WTC11 (cell line): ENCODE results near the gene RELCH. TPM values are rescaled to one million over a fixed set of nuclear protein-coding genes. Genes with fewer than 3 reads are reported as not detected.

ENCODE experiments used
- ATAC-seq: fragments of 200-7000 bp; cut with Tn5 transposase; 2 replicates; pipeline ENCODE4 v1.10.0; 2021; ENCODE audit warnings: mild to moderate bottlenecking, moderate library complexity
- CTCF ChIA-PET: fragments of 300-600 bp; sonication (Branson Sonifier 250); formaldehyde crosslinking; loops from one replicate; lab custom pipeline; 2021; ENCODE audit warnings: antibody characterized with exemption; lab: Charles Lee
- POLR2A ChIA-PET: fragments of 350-600 bp; sonication (Branson Sonifier 250); formaldehyde crosslinking; loops from one replicate; lab custom pipeline; 2021; ENCODE audit warnings: antibody characterized with exemption; lab: Charles Lee
- DNase-seq: peaks from one replicate; pipeline ENCODE4 v3.0.0; 2021; ENCODE audit warnings: low spot score
- H3K27ac Mint-ChIP-seq: 2 replicates; pipeline ENCODE4 v1.8.0; 2021; ENCODE audit warnings: mixed read lengths
- H3K27me3 Mint-ChIP-seq: 2 replicates; pipeline ENCODE4 v1.8.0; 2021; ENCODE audit warnings: low read depth, mild to moderate bottlenecking, moderate library complexity, mixed read lengths
- H3K36me3 Mint-ChIP-seq: 2 replicates; pipeline ENCODE4 v1.8.0; 2021; ENCODE audit warnings: mixed read lengths
- H3K4me1 Mint-ChIP-seq: 2 replicates; pipeline ENCODE4 v1.8.0; 2022; ENCODE audit warnings: mixed read lengths
- H3K4me3 Mint-ChIP-seq: 2 replicates; pipeline ENCODE4 v1.8.0; 2021; ENCODE audit warnings: mild to moderate bottlenecking, moderate library complexity, mixed read lengths
- H3K9me3 Mint-ChIP-seq: 2 replicates; pipeline ENCODE4 v1.8.0; 2021; ENCODE audit warnings: mixed read lengths
- ARID4B ChIP-seq: sonication (generic); formaldehyde crosslinking; IDR thresholded peaks from 2 replicates; pipeline ENCODE4 v1.8.0; 2023; ENCODE audit warnings: missing genetic modification reagents, mild to moderate bottlenecking, borderline replicate concordance
- ATF6 ChIP-seq: sonication (generic); formaldehyde crosslinking; IDR thresholded peaks from 2 replicates; pipeline ENCODE4 v1.8.1; 2023; ENCODE audit warnings: mild to moderate bottlenecking, missing genetic modification reagents
- CBFB ChIP-seq: sonication (generic); formaldehyde crosslinking; IDR thresholded peaks from 2 replicates; pipeline ENCODE4 v1.8.1; 2022; ENCODE audit warnings: mild to moderate bottlenecking, low read depth, missing genetic modification reagents
- E2F5 ChIP-seq: sonication (generic); formaldehyde crosslinking; IDR thresholded peaks from 2 replicates; pipeline ENCODE4 v1.8.1; 2022; ENCODE audit warnings: mild to moderate bottlenecking, moderate library complexity, missing genetic modification reagents
- GABPB1 ChIP-seq: sonication (generic); formaldehyde crosslinking; IDR thresholded peaks from 2 replicates; pipeline ENCODE4 v1.8.1; 2023; ENCODE audit warnings: mild to moderate bottlenecking, missing genetic modification reagents
- GTF2I ChIP-seq: fragments of 250-450 bp; sonication (Bioruptor Pico); conservative IDR thresholded peaks from 2 replicates; pipeline ENCODE4 v1.4.0; 2021; ENCODE audit warnings: mild to moderate bottlenecking
- HMGA2 ChIP-seq: fragments of 250-450 bp; sonication (Bioruptor Pico); IDR thresholded peaks from 2 replicates; pipeline ENCODE4 v1.4.0; 2021; ENCODE audit warnings: mild to moderate bottlenecking, moderate library complexity
- NFATC4 ChIP-seq: fragments of 250-450 bp; sonication (Bioruptor Pico); IDR thresholded peaks from 2 replicates; pipeline ENCODE4 v1.9.0; 2021; ENCODE audit warnings: mild to moderate bottlenecking
- NFYB ChIP-seq: sonication (generic); formaldehyde crosslinking; conservative IDR thresholded peaks from 2 replicates; pipeline ENCODE4 v1.8.0; 2022; ENCODE audit warnings: low read depth, missing genetic modification reagents
- NR1H2 ChIP-seq: sonication (generic); formaldehyde crosslinking; IDR thresholded peaks from 2 replicates; pipeline ENCODE4 v1.9.0; 2021; ENCODE audit warnings: mild to moderate bottlenecking, moderate library complexity, missing genetic modification reagents
- PREB ChIP-seq: sonication (generic); formaldehyde crosslinking; IDR thresholded peaks from 2 replicates; pipeline ENCODE4 v1.8.1; 2022; ENCODE audit warnings: mild to moderate bottlenecking, missing genetic modification reagents, moderate library complexity, borderline replicate concordance
- RELA ChIP-seq: sonication (generic); formaldehyde crosslinking; IDR thresholded peaks from 2 replicates; pipeline ENCODE4 v1.8.1; 2022; ENCODE audit warnings: missing genetic modification reagents, mild to moderate bottlenecking, borderline replicate concordance
- TEAD1 ChIP-seq: sonication (generic); formaldehyde crosslinking; IDR thresholded peaks from 2 replicates; pipeline ENCODE4 v1.8.0; 2022; ENCODE audit warnings: mild to moderate bottlenecking, missing genetic modification reagents
- ZNF138 ChIP-seq: sonication (generic); formaldehyde crosslinking; conservative IDR thresholded peaks from 2 replicates; pipeline ENCODE4 v1.8.1; 2022; ENCODE audit warnings: mild to moderate bottlenecking, moderate library complexity, missing genetic modification reagents
- ZNF317 ChIP-seq: sonication (generic); formaldehyde crosslinking; IDR thresholded peaks from 2 replicates; pipeline ENCODE4 v1.8.1; 2023; ENCODE audit warnings: low read depth, mild to moderate bottlenecking, moderate library complexity, missing genetic modification reagents, borderline replicate concordance
- ZNF416 ChIP-seq: fragments of 250-450 bp; sonication (Bioruptor Pico); IDR thresholded peaks from 2 replicates; pipeline ENCODE4 v1.9.0; 2021; ENCODE audit warnings: mild to moderate bottlenecking, inconsistent platforms
- ZNF671 ChIP-seq: fragments of 250-450 bp; sonication (Bioruptor Pico); IDR thresholded peaks from 2 replicates; pipeline ENCODE4 v1.8.0; 2021; ENCODE audit warnings: mild to moderate bottlenecking
- total RNA-seq: library from RNA; stranded (reverse); gene quantifications from 3 replicates; pipeline ENCODE4 v1.2.3, GENCODE V29; 2021
- TF ChIP-seq, protein P1 (sequence below): sonication (generic); formaldehyde crosslinking; IDR thresholded peaks from 2 replicates; pipeline ENCODE4 v1.8.1; 2023; ENCODE audit warnings: mild to moderate bottlenecking, missing genetic modification reagents, borderline replicate concordance
- TF ChIP-seq, protein P2 (sequence below): fragments of 250-450 bp; sonication (Bioruptor Pico); IDR thresholded peaks from 2 replicates; pipeline ENCODE4 v1.9.0; 2021; ENCODE audit warnings: mild to moderate bottlenecking

Gene RELCH
- total RNA-seq, 1 experiment from 2014 or later = 30.2 TPM

DNA sequence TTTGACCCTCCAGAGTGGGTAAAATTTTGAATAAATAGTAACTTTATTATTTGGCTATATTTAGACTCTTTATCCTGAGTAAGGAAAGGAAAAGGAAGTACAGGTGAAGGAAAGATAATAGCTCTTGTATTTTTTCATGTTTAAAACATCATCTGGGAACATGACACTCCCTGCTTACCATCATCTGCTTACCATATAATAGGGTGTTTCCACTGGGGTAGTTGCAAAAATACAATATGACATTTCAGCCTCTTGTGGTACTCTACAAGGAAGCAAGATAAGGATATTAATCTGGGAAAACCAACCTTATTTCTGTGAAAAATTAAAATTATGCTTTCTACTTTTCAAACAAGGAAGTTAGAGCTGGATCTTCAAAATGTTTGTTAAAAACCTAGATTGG lies 9.9 kb downstream of the RELCH start:
- peaks cover 5% of the 10 kb centered on the region; the same call in 1 of the 2 replicates for H3K4me1 Mint-ChIP-seq
- peaks cover 5% of the 10 kb centered on the region for H3K9me3 Mint-ChIP-seq
- no peak for TF ChIP-seq NFYB (CRISPR knock-in tag)
- no peak for TF ChIP-seq E2F5 (CRISPR knock-in tag)
- TF ChIP-seq CBFB (CRISPR knock-in tag) = no peak
- no peak for TF ChIP-seq NFATC4 (CRISPR knock-in tag)
- TF ChIP-seq ZNF671 (CRISPR knock-in tag) = no peak
- H3K27ac Mint-ChIP-seq = no peak overlapping the region
- no peak overlapping the region for H3K4me3 Mint-ChIP-seq
- H3K27me3 Mint-ChIP-seq = no peaks in the 10 kb centered on the region
- CTCF ChIA-PET = interaction anchor here (1.2 to 2.0 kb wide), 2 partner anchors 10 to 229 kb away, joined by 3 to 5 read pairs; partner anchors contain the start of genes PIGN and RELCH
- POLR2A ChIA-PET = no interaction called here
- no peak for ATAC-seq
- peaks cover 8% of the 10 kb centered on the region; the same call in 1 of the 2 replicates for H3K36me3 Mint-ChIP-seq
- no peak for DNase-seq

DNA sequence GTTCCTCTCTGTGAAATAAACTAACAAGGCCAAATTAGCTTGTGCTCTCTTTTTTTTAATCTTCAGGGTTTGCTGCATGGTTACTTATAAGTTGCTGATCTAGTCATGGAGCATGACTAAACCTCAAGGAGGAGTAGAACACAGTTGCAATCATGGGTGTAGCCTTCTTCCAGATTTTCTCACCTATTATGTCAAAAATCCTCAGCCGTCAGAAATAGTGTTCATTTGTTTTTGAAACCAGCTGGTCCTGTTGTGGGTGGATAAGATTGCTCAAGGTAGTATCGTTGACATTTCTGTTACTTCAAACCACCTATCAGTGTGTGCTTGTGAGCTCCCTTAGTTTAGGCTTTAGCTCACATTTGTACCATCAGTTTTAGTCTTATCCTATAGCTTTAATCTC lies 11.2 kb downstream of the RELCH start:
- TF ChIP-seq RELA (CRISPR knock-in tag) = no peak
- no peak for TF ChIP-seq GTF2I (CRISPR knock-in tag)
- TF ChIP-seq ARID4B (CRISPR knock-in tag) = no peak
- no peak for TF ChIP-seq HMGA2 (CRISPR knock-in tag)
- TF ChIP-seq GABPB1 (CRISPR knock-in tag) = no peak
- H3K36me3 Mint-ChIP-seq = no peaks in the 10 kb centered on the region
- no peaks in the 10 kb centered on the region for H3K9me3 Mint-ChIP-seq
- ChIA-PET CTCF (interaction anchor here (2.0 kb wide), 1 partner anchor 11 kb away, joined by 5 read pairs; the partner anchor contains the start of genes PIGN and RELCH), POLR2A (interaction anchor here (1.7 kb wide), 1 partner anchor 11 kb away, joined by 4 read pairs; the partner anchor contains the start of genes PIGN and RELCH)
- H3K4me3 Mint-ChIP-seq = no peak overlapping the region
- DNase-seq (no peak), ATAC-seq (no peak)
- no peak overlapping the region for H3K27ac Mint-ChIP-seq
- H3K27me3 Mint-ChIP-seq = no peaks in the 10 kb centered on the region
- 0 out of 2 replicates have a peak, but pooled peaks cover under 1% of the 10 kb centered on the region for H3K4me1 Mint-ChIP-seq

GRCh38 chr18:62199629-62200028 lies 12.6 kb downstream of the RELCH start:
- H3K27ac Mint-ChIP-seq = 0 out of 2 replicates have a peak overlapping the region, but pooled peaks have one; percentile 53
- CTCF ChIA-PET = interaction anchor here (1.4 kb wide), 1 partner anchor 50 kb away, joined by 5 read pairs; no protein-coding TSS in a partner anchor
- H3K4me1 Mint-ChIP-seq = no peaks in the 10 kb centered on the region
- TF ChIP-seq ZNF138 (CRISPR knock-in tag) = no peak
- TF ChIP-seq, protein P1, sequence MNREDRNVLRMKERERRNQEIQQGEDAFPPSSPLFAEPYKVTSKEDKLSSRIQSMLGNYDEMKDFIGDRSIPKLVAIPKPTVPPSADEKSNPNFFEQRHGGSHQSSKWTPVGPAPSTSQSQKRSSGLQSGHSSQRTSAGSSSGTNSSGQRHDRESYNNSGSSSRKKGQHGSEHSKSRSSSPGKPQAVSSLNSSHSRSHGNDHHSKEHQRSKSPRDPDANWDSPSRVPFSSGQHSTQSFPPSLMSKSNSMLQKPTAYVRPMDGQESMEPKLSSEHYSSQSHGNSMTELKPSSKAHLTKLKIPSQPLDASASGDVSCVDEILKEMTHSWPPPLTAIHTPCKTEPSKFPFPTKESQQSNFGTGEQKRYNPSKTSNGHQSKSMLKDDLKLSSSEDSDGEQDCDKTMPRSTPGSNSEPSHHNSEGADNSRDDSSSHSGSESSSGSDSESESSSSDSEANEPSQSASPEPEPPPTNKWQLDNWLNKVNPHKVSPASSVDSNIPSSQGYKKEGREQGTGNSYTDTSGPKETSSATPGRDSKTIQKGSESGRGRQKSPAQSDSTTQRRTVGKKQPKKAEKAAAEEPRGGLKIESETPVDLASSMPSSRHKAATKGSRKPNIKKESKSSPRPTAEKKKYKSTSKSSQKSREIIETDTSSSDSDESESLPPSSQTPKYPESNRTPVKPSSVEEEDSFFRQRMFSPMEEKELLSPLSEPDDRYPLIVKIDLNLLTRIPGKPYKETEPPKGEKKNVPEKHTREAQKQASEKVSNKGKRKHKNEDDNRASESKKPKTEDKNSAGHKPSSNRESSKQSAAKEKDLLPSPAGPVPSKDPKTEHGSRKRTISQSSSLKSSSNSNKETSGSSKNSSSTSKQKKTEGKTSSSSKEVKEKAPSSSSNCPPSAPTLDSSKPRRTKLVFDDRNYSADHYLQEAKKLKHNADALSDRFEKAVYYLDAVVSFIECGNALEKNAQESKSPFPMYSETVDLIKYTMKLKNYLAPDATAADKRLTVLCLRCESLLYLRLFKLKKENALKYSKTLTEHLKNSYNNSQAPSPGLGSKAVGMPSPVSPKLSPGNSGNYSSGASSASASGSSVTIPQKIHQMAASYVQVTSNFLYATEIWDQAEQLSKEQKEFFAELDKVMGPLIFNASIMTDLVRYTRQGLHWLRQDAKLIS = no peak
- TF ChIP-seq, protein P2, sequence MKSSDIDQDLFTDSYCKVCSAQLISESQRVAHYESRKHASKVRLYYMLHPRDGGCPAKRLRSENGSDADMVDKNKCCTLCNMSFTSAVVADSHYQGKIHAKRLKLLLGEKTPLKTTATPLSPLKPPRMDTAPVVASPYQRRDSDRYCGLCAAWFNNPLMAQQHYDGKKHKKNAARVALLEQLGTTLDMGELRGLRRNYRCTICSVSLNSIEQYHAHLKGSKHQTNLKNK (CRISPR knock-in tag) = no peak
- no peak for TF ChIP-seq ZNF317 (CRISPR knock-in tag)
- TF ChIP-seq NR1H2 (CRISPR knock-in tag) = no peak
- no peak for TF ChIP-seq ZNF416
- TF ChIP-seq PREB = no peak
- TF ChIP-seq TEAD1 (CRISPR knock-in tag) = no peak
- TF ChIP-seq GTF2I (CRISPR knock-in tag) = no peak
- no peak for TF ChIP-seq ATF6 (CRISPR knock-in tag)

More at GRCh38 chr18:62199629-62200028, 12.6 kb downstream of the RELCH start:
- Mint-ChIP-seq H3K36me3 (no peaks in the 10 kb centered on the region), H3K9me3 (no peaks in the 10 kb centered on the region), H3K27me3 (no peaks in the 10 kb centered on the region), H3K4me3 (no peak overlapping the region)
- ATAC-seq (no peak), DNase-seq (no peak)
- POLR2A ChIA-PET = interaction anchor here (0.7 kb wide), 1 partner anchor 13 kb away, joined by 4 read pairs; the partner anchor contains the start of genes PIGN and RELCH
